CD1c-positive myeloid dendritic cell (primary cell): ENCODE results near the gene FES.
A peak's percentile ranks its signal among the peaks of the same experiment; 100 is the strongest.
"Not testable (repeated sequence)": the region's sequence is repeated elsewhere in the genome, so short reads cannot be mapped to it uniquely, and the experiment has no call there.

Experiments
- DNase-seq: peaks from one replicate; pipeline ENCODE4 v3.0.0-alpha.2; 2016; ENCODE audit errors: extremely low spot score

The FES gene

DNA sequence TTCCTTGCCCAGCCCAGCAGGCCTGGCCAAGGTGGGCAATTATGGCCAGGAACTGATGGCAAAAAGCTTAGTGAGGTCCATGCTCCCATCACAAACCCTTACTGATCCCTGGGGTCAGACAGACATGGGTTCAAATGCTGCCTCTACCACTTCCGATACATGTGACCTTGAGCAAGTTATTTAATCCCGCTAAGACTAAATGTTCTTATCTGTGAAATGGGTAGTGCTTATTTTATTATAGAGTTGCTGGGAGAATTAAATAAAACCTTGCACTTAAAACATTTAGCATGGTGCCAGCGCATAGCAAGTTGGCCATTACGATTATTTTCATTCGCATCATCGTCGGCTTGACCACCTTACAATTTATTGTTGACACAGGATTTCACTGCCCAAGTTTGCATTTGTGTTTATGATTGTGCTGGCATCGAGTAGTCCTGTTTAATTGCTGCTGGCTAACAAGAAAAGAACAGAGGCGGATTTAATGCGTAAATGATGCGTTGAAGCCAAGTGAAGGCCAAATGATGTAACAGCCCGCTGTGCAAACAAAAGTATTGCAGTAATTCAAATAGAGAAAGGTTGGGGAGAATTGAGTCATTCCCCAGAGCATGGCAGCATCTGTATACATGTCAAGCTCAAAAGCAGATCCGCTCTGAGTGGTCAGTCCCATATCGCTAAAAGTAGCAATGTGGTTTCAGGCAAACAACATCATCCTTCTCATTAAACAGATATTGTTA lies 23.2 kb upstream of the FES start:
- no peak for DNase-seq

- DNase-seq: no peak
These were observed 21.8 kb upstream of the FES start for GRCh38 chr15:90862487-90862886.

- peak; percentile 72 for DNase-seq
These were observed 21.1 kb upstream of the FES start for GRCh38 chr15:90862964-90863778.

- DNase-seq: no peak
These were observed 20.3 kb upstream of the FES start for GRCh38 chr15:90863987-90864386.

DNA sequence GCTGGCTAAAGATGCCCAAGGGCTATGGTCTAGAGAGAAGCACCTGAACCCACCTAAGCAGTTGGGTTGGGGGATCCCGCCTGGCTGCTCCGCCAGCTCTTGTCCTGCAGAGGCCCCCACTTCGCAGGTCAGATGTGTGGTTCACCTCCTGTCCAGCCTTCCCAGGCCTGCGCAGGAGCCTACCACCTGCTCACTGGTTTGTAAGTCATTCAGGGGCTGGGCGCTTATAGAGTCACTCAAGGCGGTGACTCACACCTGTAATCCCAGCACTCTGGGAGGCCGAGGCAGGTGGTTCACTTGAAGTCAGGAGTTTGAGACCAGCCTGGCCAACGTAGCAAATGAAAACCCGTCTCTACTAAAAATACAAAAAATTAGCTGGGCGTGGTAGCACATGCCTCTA lies 19.8 kb upstream of the FES start:
- DNase-seq: no peak

GRCh38 chr15:90865702-90866101 lies 18.6 kb upstream of the FES start:
- DNase-seq: no peak

DNA sequence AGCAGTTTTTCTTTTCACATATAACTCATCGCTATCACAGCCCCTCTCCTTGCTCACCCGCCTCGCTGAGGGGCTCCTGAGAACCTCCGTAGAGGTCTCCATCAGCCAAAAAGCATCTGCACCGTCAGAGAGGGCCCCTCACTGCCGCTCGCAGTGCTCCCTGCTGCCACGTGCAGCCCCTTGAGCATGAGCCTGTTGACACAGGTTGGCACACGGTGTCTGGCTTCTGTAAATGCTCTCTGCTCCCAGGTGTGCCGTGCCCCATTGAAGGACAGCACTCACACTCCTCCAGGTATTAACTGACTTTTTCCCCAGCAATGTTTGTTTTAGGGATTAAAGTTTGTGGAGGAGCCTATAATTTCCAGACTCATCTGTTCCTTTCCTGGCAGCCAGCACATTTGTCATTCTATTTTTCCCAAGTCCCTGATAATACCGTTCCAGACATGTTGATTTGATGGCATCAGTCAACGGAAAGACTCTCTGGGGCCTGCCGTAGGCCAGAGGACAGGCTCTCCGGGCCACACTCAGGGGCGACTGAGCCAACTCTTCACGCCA lies 18.1 kb upstream of the FES start:
- no peak for DNase-seq

- DNase-seq: no peak
These were observed 17.5 kb upstream of the FES start for GRCh38 chr15:90866800-90867199.

- peak; percentile 90 for DNase-seq
These were observed 16.0 kb upstream of the FES start, which contains the start of gene FURIN for GRCh38 chr15:90868261-90868689. Gene FURIN (plus strand): TSS chr15:90868588. CDS start chr15:90875741, 7,153 bp downstream.

DNA sequence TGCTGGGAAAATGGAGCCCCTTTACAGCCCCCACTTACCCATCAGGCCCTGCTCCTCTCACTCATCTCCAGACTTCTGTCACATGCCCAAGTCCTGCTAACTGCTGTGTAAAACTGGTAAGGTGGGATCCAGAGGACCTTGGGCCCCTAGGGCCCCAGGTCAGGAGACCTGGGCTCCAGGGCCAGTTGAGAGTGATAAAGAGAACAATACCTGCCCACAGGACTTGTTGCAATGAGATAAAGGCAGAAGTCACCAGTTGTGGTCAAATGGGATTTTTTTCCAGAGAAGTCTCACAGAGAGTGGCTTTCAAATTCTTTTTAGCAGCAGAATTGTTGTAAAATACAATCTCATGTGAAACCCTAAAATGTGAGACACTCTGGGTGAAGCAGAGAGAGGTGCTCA lies 15.2 kb upstream of the FES start:
- peak; percentile 60 for DNase-seq

- peak; percentile 91 for DNase-seq
These were observed 14.5 kb upstream of the FES start for GRCh38 chr15:90869601-90870353.

DNA sequence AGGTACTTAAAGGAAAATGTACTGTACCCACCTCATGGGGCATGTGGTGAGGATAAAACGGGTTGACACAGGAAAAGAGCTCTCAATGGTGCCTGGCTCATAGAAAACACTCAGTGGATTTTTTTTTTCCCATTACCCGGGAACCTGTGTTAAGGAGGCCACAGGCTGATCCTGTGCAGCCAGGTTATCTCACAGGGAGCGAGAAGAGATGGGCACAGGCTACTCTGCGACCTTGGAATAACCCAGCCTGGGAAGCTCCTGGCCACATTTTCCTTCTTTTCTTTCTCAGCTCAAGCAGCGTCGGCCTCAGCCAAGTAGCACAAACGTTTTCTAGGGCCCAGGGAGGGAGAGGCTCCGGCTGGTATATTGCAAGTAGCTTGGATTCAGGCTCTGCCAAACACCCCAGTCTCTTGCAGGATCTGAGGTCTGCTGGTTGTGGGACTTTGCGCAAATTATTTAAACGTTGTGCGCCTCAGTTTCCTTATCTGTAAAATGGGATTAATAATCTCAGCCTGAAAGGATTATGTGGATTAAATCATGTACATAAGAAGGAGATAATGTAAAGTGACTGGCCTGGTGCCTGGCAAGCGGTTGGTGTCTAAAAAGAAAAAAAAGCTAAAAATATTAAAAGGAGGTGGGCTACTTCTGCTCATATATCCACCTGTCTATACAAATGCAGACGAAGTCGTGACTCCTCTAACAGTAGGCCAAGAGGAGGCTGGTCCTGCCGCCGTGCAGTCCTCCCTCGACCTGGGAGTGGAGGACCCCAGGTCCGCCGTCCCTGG lies 13.8 kb upstream of the FES start:
- peak; percentile 10 for DNase-seq

DNA sequence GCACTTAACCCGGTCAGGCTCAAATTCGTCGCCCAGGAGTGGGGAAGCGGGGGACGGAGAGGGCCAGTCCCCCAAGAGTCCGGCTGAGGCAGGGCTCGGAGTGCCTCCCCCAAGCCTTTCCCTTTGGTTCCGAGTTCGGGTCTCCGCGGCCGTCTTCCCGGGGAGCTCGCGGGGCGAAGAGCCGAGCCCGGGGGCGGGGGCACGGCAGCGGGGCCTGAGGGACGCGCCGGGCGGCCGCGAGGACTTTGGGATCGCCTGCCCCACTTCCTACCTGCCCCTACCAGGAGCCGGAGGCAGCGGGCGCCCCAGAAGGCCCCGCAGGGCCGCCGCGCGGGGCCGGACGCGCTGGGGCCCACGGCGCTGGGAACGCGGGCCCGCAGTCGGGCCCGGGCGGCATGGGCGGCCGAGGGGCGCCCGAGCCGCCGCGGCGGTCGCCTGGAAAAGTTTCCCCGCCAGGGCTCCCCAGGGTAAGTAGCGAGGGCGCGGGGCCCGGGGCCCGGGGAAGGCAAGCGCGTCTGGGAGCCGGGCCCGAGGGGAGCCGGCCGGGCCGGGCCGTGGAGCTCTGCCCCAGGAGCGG lies 13.1 kb upstream of the FES start:
- peak; percentile 14 for DNase-seq

DNA sequence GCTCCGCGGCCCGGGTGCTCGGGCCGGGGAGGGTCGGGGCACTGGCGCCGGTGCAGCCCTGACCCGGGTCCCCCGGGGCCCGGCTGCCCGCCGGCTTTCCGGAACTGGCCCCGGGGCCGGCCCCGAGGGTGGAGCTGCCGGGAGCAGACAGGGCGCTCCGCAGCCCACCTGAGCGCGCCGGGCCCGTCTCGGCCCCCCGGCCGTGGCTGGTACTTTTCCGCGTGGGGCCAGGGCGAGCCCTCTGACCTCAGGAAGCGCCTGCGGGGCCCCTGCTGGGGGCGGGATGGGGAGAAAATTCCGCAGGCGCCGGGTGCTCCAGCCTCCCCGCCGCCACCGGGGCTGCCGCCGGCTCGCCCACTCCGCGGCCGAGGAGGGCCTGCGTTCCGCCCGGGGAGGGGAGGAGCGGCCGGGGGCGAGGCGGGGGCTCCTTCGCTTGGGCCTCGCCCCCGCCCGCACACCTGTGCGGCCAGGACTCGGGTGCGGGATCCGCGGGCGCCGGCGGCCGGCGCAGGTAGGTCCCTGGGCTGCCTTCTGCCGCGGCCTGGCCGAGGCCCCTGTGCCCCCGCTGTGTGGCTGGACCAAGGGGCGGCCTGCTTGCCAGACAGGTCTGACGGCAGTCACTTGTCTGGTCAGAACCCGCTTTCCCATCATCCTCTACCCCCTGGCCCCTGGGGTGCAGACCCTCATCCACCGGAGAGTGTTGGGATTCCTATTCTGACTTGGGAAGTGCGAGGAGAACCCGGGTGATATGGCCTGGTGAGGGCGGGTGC lies 12.4 kb upstream of the FES start:
- DNase-seq: peak; percentile 17

GRCh38 chr15:90872486-90873184 lies 11.7 kb upstream of the FES start:
- peak; percentile 39 for DNase-seq

DNA sequence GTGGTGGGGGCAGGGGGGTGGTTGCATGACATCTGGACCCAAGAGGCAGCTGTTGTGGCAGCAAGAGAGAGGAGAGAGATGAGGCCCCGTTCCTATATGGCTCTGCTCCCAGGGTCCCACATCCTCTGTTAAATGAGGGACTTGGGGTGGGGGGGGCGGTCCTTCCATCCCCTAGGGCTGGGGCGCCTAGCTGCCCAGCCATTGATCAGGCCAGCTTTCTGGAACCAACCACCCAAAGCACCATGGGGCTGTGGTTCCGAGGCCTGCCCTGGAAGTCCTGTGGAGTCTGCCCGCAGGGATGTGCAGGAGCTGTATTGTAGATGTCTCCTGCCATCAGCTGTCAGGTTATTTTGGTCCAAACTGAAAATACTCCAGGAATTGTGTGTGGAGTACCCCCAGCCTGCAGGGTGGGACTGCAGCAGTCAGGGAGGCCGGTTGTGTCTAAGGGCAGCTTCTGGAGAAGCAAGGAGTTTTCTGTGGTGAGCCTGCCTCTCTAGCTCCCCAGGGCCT lies 10.8 kb upstream of the FES start:
- DNase-seq: no peak

DNA sequence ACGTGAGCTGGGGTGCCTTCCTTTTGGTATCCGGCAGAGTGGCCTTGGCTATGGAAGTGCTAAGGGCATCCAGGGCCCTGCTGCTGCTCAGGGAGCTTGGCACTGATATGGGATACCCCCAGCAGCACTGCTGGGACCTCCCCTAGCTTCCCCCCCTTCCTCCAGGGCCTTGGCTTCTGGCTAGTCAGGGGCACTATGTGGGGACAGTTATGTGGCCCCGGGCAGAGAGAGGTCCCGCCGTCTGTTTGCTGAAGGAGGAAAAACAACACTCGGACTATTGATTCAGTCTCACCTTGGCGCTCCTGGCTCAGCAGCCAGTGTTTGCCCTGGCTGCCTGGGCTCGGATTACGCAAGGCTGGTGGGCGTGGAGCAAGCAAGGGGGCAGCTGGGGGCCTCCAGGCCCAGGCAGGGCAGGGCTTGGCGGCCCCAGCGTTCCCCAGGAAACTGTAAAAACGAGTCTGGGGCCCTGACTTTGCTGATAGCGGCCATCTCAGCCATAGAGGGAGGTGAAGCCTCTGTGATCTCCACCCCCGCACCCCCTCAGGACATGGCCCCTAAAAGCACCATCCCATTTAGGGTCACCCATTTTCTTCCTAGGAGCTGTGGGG lies 10.2 kb upstream of the FES start:
- DNase-seq: no peak

DNA sequence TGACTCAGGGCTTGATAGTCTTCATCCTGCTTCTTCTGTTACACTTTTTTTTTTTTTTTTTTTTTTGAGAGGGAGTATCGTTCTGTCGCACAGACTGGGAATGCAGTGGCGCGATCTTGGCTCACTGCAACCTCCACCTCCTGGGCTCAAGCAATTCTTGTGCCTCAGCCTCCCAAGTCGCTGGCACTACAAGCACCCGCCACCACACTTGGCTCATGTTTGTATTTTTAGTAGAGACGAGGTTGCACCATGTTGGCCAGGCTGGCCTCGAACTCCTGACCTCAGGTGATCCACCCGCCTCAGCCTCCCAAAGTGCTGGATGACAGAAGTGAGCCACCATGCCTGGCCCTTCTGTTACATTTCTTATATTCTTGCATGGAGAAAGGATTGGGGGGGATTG lies 9.3 kb upstream of the FES start:
- not testable (repeated sequence) for DNase-seq

- no peak for DNase-seq
These were observed 8.7 kb upstream of the FES start for GRCh38 chr15:90875549-90875981.
